ENCODE data around the gene OXCT2. TPM values are rescaled to one million over a fixed set of nuclear protein-coding genes. Genes with fewer than 3 reads are reported as not detected.
"Not testable (repeated sequence)": the region's sequence is repeated elsewhere in the genome, so short reads cannot be mapped to it uniquely, and the experiment has no call there.

The OXCT2 gene
- total and polyA plus RNA-seq, 2 experiments from 2014 or later: 0.69 to 3.5 TPM

DNA sequence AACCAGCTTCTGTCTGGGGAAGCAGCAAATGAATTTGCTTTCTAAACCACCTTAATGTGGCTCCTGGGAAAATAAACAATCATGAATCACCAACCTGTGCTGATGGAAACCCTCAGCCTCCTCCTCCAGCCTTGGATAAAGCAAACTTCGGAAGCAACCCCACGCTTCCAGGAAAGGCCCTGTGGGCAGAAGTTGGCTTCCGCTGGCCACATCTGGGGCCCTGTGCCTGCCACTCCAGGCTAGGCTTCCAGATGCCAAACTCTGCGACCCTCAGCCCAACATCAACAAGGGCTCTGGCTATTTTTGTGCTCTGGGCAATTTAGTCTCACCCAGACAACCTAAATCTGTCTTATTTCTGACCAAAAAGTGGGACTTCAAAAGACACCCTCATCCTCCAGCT lies 6.2 kb upstream of the OXCT2 start:
- Histone ChIP-seq H3K27ac (no peak overlapping the region), H3K4me3 (no peak overlapping the region), H3K9me2 (ENCODE audit: insufficient read depth) (no peaks in the 10 kb centered on the region), H3K36me3 (ENCODE audit: low read depth) (no peaks in the 10 kb centered on the region), H3K4me2 (ENCODE audit: unreplicated experiment) (no peak overlapping the region), H3F3A (ENCODE audit: insufficient read depth) (no peaks in the 10 kb centered on the region), H3K9me3 (ENCODE audit: low read depth) (no peaks in the 10 kb centered on the region), H3K79me2 (ENCODE audit: insufficient read depth) (no peaks in the 10 kb centered on the region), H3K27me3 (replicated peaks; ENCODE audit: insufficient read depth) (peaks cover 17% of the 10 kb centered on the region; the same call in 1 of the 2 replicates), H3K9ac (no peak overlapping the region), H2AFZ (no peak overlapping the region), H4K20me1 (ENCODE audit: insufficient read depth) (no peaks in the 10 kb centered on the region), H3K4me1 (ENCODE audit: insufficient read depth) (no peaks in the 10 kb centered on the region)
- DNase-seq: no peak
- WGBS, 2 experiments (ENCODE audit: low coverage in 1 of 2, low lambda C conversion rate in 2 of 2, missing lambda C conversion rate in 2 of 2): 74 to 83% methylated on average over 4 of the region's 4 CpGs
- in situ Hi-C loops (cut with MboI): no loop called here
- TF ChIP-seq EZH2phosphoT487 (IDR thresholded peaks at IDR 0.05; ENCODE audit: insufficient read depth, low read depth) (no peak), EZH2 (IDR thresholded peaks at IDR 0.05; ENCODE audit: insufficient read depth, poor library complexity, severe bottlenecking) (no peak)

DNA sequence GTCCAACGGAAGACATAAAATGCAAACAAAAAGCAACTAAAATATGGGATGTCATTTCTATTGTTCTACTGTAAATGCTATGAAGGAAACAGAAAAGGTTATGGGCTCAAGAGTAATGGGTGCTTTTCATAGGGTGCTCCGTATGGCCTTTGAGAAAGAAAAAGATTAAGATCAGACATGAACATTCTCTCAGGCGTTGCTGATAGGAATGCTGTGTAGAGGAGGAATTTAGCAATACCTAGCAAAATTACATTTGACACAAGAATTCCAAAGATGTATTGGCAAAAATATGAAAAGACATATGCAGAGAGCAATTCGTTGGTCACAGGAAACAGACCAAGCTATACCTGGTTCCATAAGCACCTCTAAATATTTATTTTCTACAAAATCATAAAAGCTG lies 5.7 kb upstream of the OXCT2 start:
- H4K20me1 ChIP-seq (ENCODE audit: insufficient read depth): no peaks in the 10 kb centered on the region
- H3F3A ChIP-seq (ENCODE audit: insufficient read depth): no peaks in the 10 kb centered on the region
- no peaks in the 10 kb centered on the region for H3K36me3 ChIP-seq (ENCODE audit: low read depth)
- WGBS, 2 experiments (ENCODE audit: low coverage in 1 of 2, low lambda C conversion rate in 2 of 2, missing lambda C conversion rate in 2 of 2): 61% methylated on average over 4 of the region's 4 CpGs
- no peaks in the 10 kb centered on the region for H3K9me3 ChIP-seq (ENCODE audit: low read depth)
- no peak for DNase-seq
- no peaks in the 10 kb centered on the region for H3K9me2 ChIP-seq (ENCODE audit: insufficient read depth)
- in situ Hi-C loops (cut with MboI): no loop called here
- no peaks in the 10 kb centered on the region for H3K79me2 ChIP-seq (ENCODE audit: insufficient read depth)
- TF ChIP-seq EZH2phosphoT487 (IDR thresholded peaks at IDR 0.05; ENCODE audit: insufficient read depth, low read depth): no peak
- no peak for TF ChIP-seq EZH2 (IDR thresholded peaks at IDR 0.05; ENCODE audit: insufficient read depth, poor library complexity, severe bottlenecking)
- no peak overlapping the region for H3K9ac ChIP-seq
- H3K4me3 ChIP-seq: no peak overlapping the region
- H3K27ac ChIP-seq: no peak overlapping the region
- no peak overlapping the region for H2AFZ ChIP-seq
- no peak overlapping the region for H3K4me2 ChIP-seq (ENCODE audit: unreplicated experiment)
- H3K4me1 ChIP-seq (ENCODE audit: insufficient read depth): no peaks in the 10 kb centered on the region
- peaks cover 17% of the 10 kb centered on the region; the same call in 1 of the 2 replicates for H3K27me3 ChIP-seq (replicated peaks; ENCODE audit: insufficient read depth)

DNA sequence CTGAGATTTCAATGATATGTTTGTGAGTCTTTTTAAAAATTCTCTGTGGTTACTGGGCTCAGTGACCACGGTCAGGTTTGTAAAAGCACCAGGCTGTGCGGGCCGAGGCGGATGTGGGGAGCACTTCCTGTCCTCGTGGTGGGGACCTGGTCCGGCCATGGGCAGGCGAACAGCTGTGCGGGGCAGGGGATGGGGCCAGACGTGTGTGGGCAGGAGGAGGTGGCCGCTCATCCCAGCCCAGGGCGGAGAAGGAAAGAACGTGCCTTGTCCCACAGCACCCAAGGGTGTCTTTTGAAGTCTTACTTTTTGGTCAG lies 5.2 kb upstream of the OXCT2 start:
- Histone ChIP-seq H3K27me3 (replicated peaks; ENCODE audit: insufficient read depth) (peaks cover 11% of the 10 kb centered on the region; the same call in 1 of the 2 replicates), H3K36me3 (ENCODE audit: low read depth) (no peaks in the 10 kb centered on the region), H3K79me2 (ENCODE audit: insufficient read depth) (no peaks in the 10 kb centered on the region), H3K9me2 (ENCODE audit: insufficient read depth) (no peaks in the 10 kb centered on the region), H3K9me3 (ENCODE audit: low read depth) (no peaks in the 10 kb centered on the region), H3K9ac (no peak overlapping the region), H3K4me2 (ENCODE audit: unreplicated experiment) (no peak overlapping the region), H3K27ac (no peak overlapping the region), H3K4me1 (ENCODE audit: insufficient read depth) (no peaks in the 10 kb centered on the region), H4K20me1 (ENCODE audit: insufficient read depth) (no peaks in the 10 kb centered on the region), H2AFZ (no peak overlapping the region), H3F3A (ENCODE audit: insufficient read depth) (no peaks in the 10 kb centered on the region), H3K4me3 (no peak overlapping the region)
- no peak for TF ChIP-seq EZH2phosphoT487 (IDR thresholded peaks at IDR 0.05; ENCODE audit: insufficient read depth, low read depth)
- TF ChIP-seq EZH2 (IDR thresholded peaks at IDR 0.05; ENCODE audit: insufficient read depth, poor library complexity, severe bottlenecking): no peak
- in situ Hi-C loops (cut with MboI): no loop called here
- WGBS, 2 experiments (ENCODE audit: low coverage in 1 of 2, low lambda C conversion rate in 2 of 2, missing lambda C conversion rate in 2 of 2): 66 to 71% methylated on average over 12 of the region's 12 CpGs
- no peak for DNase-seq

DNA sequence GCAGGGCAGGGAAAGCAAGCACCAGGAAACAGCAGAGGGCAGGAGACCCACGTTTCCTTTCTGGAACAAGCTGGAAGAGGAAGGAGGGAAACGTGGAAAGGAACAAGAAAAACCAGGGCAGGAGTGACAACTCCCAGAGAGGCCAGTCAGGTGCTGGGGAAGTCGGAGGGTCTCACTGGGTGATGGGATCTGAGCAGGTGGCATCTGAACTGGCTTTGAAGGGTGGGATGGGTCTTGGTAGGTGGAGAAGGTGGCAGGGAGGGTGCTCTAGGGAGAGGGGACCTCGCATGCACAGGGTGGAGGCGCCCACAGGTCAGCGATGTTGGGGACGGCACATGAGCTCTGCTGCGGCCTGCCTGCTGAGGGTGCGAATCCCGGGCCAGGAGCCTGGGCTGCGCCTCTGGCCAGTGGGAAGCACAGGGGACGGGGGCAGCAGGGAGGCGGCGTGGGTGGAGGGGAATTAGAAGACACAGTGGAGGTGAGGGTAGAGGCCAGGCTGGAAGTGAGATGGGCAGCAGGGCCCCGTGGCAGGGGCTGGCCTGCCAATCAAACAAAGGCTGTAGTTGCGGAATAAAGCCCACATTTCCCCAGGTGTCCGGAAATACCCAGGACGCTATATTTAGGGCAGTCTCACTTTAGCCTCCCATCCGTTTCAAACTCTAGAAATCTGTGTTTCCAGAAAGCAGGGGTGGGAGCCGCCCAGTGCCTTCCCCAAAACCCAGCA lies 4.7 kb upstream of the OXCT2 start:
- H3K4me2 ChIP-seq (ENCODE audit: unreplicated experiment); H3K9ac ChIP-seq; H3K4me3 ChIP-seq; H4K20me1 ChIP-seq (ENCODE audit: insufficient read depth); H3K36me3 ChIP-seq (ENCODE audit: low read depth); H2AFZ ChIP-seq; H3K4me1 ChIP-seq (ENCODE audit: insufficient read depth); H3K9me3 ChIP-seq (ENCODE audit: low read depth); in situ Hi-C loops (cut with MboI); H3K27ac ChIP-seq; H3K9me2 ChIP-seq (ENCODE audit: insufficient read depth); DNase-seq; H3K79me2 ChIP-seq (ENCODE audit: insufficient read depth); H3K27me3 ChIP-seq (replicated peaks; ENCODE audit: insufficient read depth); H3F3A ChIP-seq (ENCODE audit: insufficient read depth): not testable (repeated sequence)
- 67 to 72% methylated on average over 6 to 12 of the region's 20 CpGs for WGBS, 2 experiments (ENCODE audit: low coverage in 1 of 2, low lambda C conversion rate in 2 of 2, missing lambda C conversion rate in 2 of 2)

DNA sequence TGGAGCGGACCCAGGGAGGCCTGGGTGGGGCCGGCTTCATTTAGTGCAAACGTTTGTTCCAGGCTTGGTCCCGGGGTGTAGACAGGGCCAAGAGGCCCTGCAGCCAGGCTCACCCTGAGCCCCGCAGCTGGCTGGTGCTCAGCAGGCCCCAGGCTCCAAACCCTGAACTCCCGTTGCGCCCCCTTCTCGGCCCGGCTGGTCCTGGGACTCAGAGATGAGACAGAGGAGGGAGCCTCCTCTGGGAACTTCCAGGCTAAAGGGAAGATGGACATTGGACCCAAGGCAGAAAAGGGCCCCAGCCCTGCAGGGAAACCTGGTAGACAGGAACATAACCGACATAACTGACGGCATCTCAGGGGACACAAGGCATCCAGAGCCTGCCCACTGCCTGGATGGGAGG lies 4.0 kb upstream of the OXCT2 start:
- H2AFZ ChIP-seq; in situ Hi-C loops (cut with MboI); H3K27me3 ChIP-seq (replicated peaks; ENCODE audit: insufficient read depth); DNase-seq; H3K36me3 ChIP-seq (ENCODE audit: low read depth); H3F3A ChIP-seq (ENCODE audit: insufficient read depth); H3K9ac ChIP-seq; H3K4me1 ChIP-seq (ENCODE audit: insufficient read depth); H4K20me1 ChIP-seq (ENCODE audit: insufficient read depth); H3K27ac ChIP-seq; H3K9me3 ChIP-seq (ENCODE audit: low read depth); H3K4me2 ChIP-seq (ENCODE audit: unreplicated experiment); H3K9me2 ChIP-seq (ENCODE audit: insufficient read depth); H3K4me3 ChIP-seq; H3K79me2 ChIP-seq (ENCODE audit: insufficient read depth): not testable (repeated sequence)
- 72 to 80% methylated on average over 11 of the region's 11 CpGs for WGBS, 2 experiments (ENCODE audit: low coverage in 1 of 2, low lambda C conversion rate in 2 of 2, missing lambda C conversion rate in 2 of 2)

DNA sequence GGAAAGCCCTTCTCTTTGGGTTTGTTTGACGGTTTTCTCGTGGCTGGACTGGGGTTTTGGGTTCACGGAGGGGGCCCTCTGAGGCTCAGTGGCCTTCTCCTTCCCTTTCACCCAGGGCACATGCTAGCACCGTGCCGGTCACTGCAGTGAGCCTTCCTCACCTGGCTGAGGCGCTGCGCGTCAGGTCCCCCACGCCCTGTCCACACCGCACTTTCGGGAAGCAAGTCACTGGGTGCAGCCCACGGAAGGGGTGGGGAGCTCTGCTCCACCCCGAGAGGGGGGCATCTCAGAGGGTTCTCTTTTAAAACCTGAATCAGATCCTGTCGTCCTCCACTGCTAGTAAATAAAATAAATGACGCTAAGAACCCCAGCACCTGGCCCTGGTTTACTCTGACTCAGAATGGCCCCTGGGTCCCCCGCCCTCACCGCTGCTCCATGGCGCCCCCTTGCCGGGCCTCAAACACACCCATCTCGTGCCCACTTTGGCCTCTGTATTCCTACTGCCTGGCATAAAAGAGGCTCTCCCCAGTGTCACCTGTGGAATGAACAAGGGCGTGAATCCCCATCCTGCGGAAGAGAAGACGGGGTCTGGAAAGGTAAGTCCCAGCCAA lies 2.3 kb upstream of the OXCT2 start:
- in situ Hi-C loops (cut with MboI); H3K4me2 ChIP-seq (ENCODE audit: unreplicated experiment); H3K9me2 ChIP-seq (ENCODE audit: insufficient read depth); H3F3A ChIP-seq (ENCODE audit: insufficient read depth); H4K20me1 ChIP-seq (ENCODE audit: insufficient read depth); H3K4me1 ChIP-seq (ENCODE audit: insufficient read depth); H3K79me2 ChIP-seq (ENCODE audit: insufficient read depth); H2AFZ ChIP-seq; H3K36me3 ChIP-seq (ENCODE audit: low read depth); H3K4me3 ChIP-seq; H3K9ac ChIP-seq; H3K9me3 ChIP-seq (ENCODE audit: low read depth); DNase-seq; H3K27me3 ChIP-seq (replicated peaks; ENCODE audit: insufficient read depth); H3K27ac ChIP-seq: not testable (repeated sequence)
- no CpG with 5 or more reads among the region's 23 CpGs for WGBS, 2 experiments (ENCODE audit: low coverage in 1 of 2, low lambda C conversion rate in 2 of 2, missing lambda C conversion rate in 2 of 2)
